Thyroid gland (tissue), 4 donors: Measurements from ENCODE around the gene NEDD9. TPM values are rescaled to one million over a fixed set of nuclear protein-coding genes. Genes with fewer than 3 reads are reported as not detected.

Experiments
- DNase-seq, 2 donors: peaks; one replicate each; pipeline ENCODE4 v3.0.0-alpha.2; 2019
- H3K27ac ChIP-seq, 3 donors: fragments of 200-600 bp; sonication (generic); 1 replicate in 2 of 3; 2 replicates in 1 of 3; pipeline ENCODE4 v1.5.1; 2016 to 2019; ENCODE audit warnings: mild to moderate bottlenecking in 1 of 3, moderate library complexity in 1 of 3
- H3K27me3 ChIP-seq: fragments of 200-600 bp; sonication (generic); one replicate; pipeline ENCODE4 v1.5.1; 2019
- H3K36me3 ChIP-seq, 2 donors: fragments of 200-600 bp; sonication (generic); one replicate each; pipeline ENCODE4 v1.5.1; 2016 to 2019
- H3K4me1 ChIP-seq, 2 donors: fragments of 200-600 bp; sonication (generic); one replicate each; pipeline ENCODE4 v1.5.1; 2017 to 2019
- H3K4me3 ChIP-seq, 3 donors: fragments of 200-600 bp; sonication (generic); replicated peaks in 1 of 3; 1 replicate in 2 of 3; 2 replicates in 1 of 3; pipeline ENCODE4 v1.5.1; 2016; ENCODE audit warnings: mild to moderate bottlenecking in 1 of 3
- H3K9me3 ChIP-seq: fragments of 200-600 bp; sonication (generic); one replicate; pipeline ENCODE4 v1.5.1; 2017
- CTCF ChIP-seq, 6 experiments: fragments of 200-600 bp in 3 of 6; fragments of 450-650 bp in 3 of 6; sonication (generic) in 3 of 6; IDR thresholded peaks; one replicate each; pipeline ENCODE4 v1.5.1; 2016 to 2019; ENCODE audit warnings: antibody characterized with exemption in 6 of 6, mild to moderate bottlenecking in 2 of 6, inconsistent platforms in 1 of 6, moderate library complexity in 1 of 6
- POLR2A ChIP-seq, 2 donors: fragments of 450-650 bp; IDR thresholded peaks; one replicate each; pipeline ENCODE4 v1.6.1; 2017; ENCODE audit warnings: antibody characterized with exemption in 2 of 2, mild to moderate bottlenecking in 2 of 2, moderate library complexity in 1 of 2
- WGBS, 2 donors: methylation state at CpG; one replicate each; pipeline ENCODE4 v1.1.5; 2017; 5-methylcytosine and 5-hydroxymethylcytosine counted together
- intact Hi-C: fragments of 100-400 bp; cut with DNase I; formaldehyde crosslinking; loops from one replicate; pipeline ENCODE4 v1.15.1; 2023
- total RNA-seq, 4 donors: library from RNA; depleted of rRNA; stranded (reverse); fragments of >200 nt; gene quantifications; one replicate each; pipeline ENCODE4 v1.2.3, GENCODE V29; 2016

NEDD9 gene
- total RNA-seq, 4 donors from 2014 or later: 42.1 to 78.3 (median 61.7) TPM

GRCh38 chr6:11161031-11161956, 71.2 kb downstream of the NEDD9 start:
- H3K27ac ChIP-seq: no peak overlapping the region
- intact Hi-C loops: no loop called here
- WGBS, 2 donors: 91 to 94% methylated on average over 9 of the region's 9 CpGs

DNA sequence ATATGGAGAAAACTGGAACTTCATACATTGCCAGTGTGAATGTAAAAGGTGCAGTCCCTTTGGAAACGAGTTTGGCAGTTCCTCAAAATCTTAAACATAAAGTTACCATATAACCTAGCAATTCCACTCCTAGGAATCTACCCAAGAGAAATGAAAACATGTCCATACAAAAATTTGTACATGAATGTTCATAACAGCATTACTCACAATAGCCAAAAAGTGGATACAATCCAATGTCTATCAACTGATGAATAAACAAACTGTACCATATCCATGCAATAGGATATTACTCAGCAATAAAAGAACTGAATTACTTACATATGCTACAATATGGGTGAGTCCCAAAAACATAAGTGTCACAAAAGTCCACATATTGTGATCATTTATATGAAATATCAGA, 72.3 kb downstream of the NEDD9 start:
- DNase-seq: no peak
- Histone ChIP-seq H3K36me3 (no peaks in the 10 kb centered on the region), H3K27ac (no peak overlapping the region), H3K27me3 (no peaks in the 10 kb centered on the region), H3K4me1 (no peaks in the 10 kb centered on the region), H3K9me3 (no peaks in the 10 kb centered on the region), H3K4me3 (no peak overlapping the region)
- intact Hi-C loops: no loop called here
- TF ChIP-seq POLR2A (IDR thresholded peaks at IDR 0.05) (no peak), CTCF (IDR thresholded peaks at IDR 0.05) (no peak)
- 81 to 84% methylated on average over 1 of the region's 1 CpG for WGBS, 2 donors

More at GRCh38 chr6:11161031-11161956, 71.2 kb downstream of the NEDD9 start:
- Histone ChIP-seq H3K36me3 (no peaks in the 10 kb centered on the region), H3K4me1 (no peaks in the 10 kb centered on the region), H3K27me3 (no peaks in the 10 kb centered on the region), H3K4me3 (no peak overlapping the region), H3K9me3 (no peaks in the 10 kb centered on the region)
- no peak for TF ChIP-seq POLR2A (IDR thresholded peaks at IDR 0.05)
- TF ChIP-seq CTCF (IDR thresholded peaks at IDR 0.05): no peak
- DNase-seq: no peak

- TF ChIP-seq CTCF (IDR thresholded peaks at IDR 0.05) (no peak), POLR2A (IDR thresholded peaks at IDR 0.05) (no peak)
- intact Hi-C loops: no loop called here
- Histone ChIP-seq H3K27ac (no peak overlapping the region), H3K9me3 (no peaks in the 10 kb centered on the region), H3K4me1 (no peaks in the 10 kb centered on the region), H3K27me3 (no peaks in the 10 kb centered on the region), H3K4me3 (no peak overlapping the region), H3K36me3 (no peaks in the 10 kb centered on the region)
- no peak for DNase-seq
These were observed 76.9 kb downstream of the NEDD9 start for GRCh38 chr6:11155589-11155988.

- Histone ChIP-seq H3K9me3 (no peaks in the 10 kb centered on the region), H3K27me3 (no peaks in the 10 kb centered on the region), H3K27ac (no peak overlapping the region), H3K4me3 (no peak overlapping the region), H3K4me1 (no peaks in the 10 kb centered on the region), H3K36me3 (no peaks in the 10 kb centered on the region)
- TF ChIP-seq CTCF (IDR thresholded peaks at IDR 0.05) (no peak), POLR2A (IDR thresholded peaks at IDR 0.05) (no peak)
- intact Hi-C loops: no loop called here
- WGBS, 2 donors: 99% methylated on average over 6 of the region's 6 CpGs
- DNase-seq: no peak
These were observed 79.0 kb downstream of the NEDD9 start for GRCh38 chr6:11153447-11153846.

GRCh38 chr6:11152581-11152980, 79.9 kb downstream of the NEDD9 start:
- no peak for TF ChIP-seq POLR2A (IDR thresholded peaks at IDR 0.05)
- no peak for TF ChIP-seq CTCF (IDR thresholded peaks at IDR 0.05)
- Histone ChIP-seq H3K27ac (no peak overlapping the region), H3K36me3 (no peaks in the 10 kb centered on the region), H3K27me3 (no peaks in the 10 kb centered on the region), H3K4me3 (no peak overlapping the region), H3K9me3 (no peaks in the 10 kb centered on the region), H3K4me1 (no peaks in the 10 kb centered on the region)
- intact Hi-C loops: no loop called here
- DNase-seq: no peak
